ENCODE results near the gene RSPRY1. TPM values are rescaled to one million over a fixed set of nuclear protein-coding genes. Genes with fewer than 3 reads are reported as not detected.
A peak's percentile ranks its signal among the peaks of the same experiment; 100 is the strongest.
"Not testable (repeated sequence)": the region's sequence is repeated elsewhere in the genome, so short reads cannot be mapped to it uniquely, and the experiment has no call there.

The RSPRY1 gene
- total RNA-seq, 1 donor from 2014 or later = 91.1 TPM

- peak; percentile 66 for DNase-seq (ENCODE audit: low read depth)
These were observed 69.7 kb downstream of the RSPRY1 start for GRCh38 chr16:57255686-57256415.

- DNase-seq (ENCODE audit: low read depth) = no peak
These were observed 70.7 kb downstream of the RSPRY1 start for GRCh38 chr16:57256601-57257395.

GRCh38 chr16:57257455-57258070, 71.4 kb downstream of the RSPRY1 start:
- DNase-seq (ENCODE audit: low read depth) = no peak

DNA sequence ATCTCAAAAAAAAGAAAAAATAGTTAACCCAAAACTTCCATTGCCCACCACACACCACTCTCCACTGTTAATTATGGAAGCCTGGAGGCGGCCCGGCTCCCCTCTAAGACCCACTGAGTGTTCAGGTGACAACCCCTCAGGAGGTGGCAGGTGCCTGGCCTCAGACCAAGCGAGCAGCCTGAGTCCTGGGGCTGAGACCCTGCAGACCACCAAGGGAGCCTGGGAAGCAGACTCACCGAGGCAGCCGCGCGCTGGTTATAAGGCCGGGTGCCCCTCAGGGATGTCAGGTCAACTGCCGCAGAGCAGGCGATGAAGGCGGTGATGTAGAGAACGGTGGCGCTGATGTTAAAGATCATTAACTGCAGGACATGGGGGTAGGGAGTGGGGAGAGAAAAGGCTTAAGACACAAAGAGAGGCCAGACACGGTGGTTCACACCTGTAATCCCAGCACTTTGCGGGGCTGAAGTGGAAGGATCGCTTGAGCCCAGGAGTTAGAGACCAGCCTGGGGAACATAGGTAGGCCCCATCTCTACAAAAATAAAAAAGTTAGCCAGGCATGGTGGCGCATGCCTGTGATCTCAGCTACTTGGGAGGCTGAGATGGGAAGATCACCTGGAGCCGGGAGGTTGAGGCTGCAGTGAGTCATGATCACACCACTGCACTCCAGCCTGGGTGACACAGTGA, 72.2 kb downstream of the RSPRY1 start:
- no peak for DNase-seq (ENCODE audit: low read depth)

- no peak for DNase-seq (ENCODE audit: low read depth)
These were observed 72.9 kb downstream of the RSPRY1 start for GRCh38 chr16:57258910-57259475.

- peak; percentile 91 for DNase-seq (ENCODE audit: low read depth)
These were observed 74.3 kb downstream of the RSPRY1 start for GRCh38 chr16:57260294-57260929.

DNA sequence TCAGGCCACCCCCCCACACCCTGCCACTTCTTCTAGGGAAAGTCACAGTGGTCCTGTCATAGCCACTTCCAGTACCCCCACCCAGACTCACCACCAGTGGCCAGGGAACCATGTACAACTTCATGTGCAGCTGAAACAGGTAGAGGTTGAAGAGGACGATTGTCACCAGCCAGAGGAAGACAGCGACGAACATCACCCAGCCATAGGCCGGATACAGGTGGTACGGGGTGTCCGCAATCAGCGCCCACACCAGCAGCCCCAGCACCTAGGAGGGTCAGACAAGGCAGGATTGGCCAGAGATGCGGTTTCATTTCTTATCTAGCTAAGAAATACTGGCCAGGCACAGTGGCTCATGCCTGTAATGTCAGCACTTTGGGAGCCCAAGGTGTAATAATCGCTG, 75.7 kb downstream of the RSPRY1 start:
- DNase-seq (ENCODE audit: low read depth) = no peak

GRCh38 chr16:57262841-57263540, 76.9 kb downstream of the RSPRY1 start:
- DNase-seq (ENCODE audit: low read depth) = no peak

GRCh38 chr16:57263541-57264351, 77.6 kb downstream of the RSPRY1 start:
- DNase-seq (ENCODE audit: low read depth) = no peak

DNA sequence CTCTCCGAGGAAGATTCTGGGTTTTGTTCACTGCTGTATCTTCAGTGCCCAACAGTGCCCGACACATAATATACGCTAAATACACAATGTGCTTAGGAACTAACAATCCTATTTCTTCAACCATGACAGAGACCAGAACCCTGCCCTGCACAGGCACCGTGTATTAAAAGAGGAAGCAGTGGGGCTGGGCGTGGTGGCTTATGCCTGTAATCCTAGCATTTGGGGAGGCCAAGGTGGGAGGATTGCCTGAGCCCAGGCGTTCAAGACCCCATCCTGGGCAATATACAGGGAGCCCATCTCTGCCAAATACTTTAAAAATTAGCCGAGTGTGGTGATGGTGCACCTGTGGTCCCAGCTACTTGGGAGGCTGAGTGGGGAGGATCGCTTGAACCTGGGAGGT, 78.3 kb downstream of the RSPRY1 start:
- DNase-seq (ENCODE audit: low read depth) = no peak

- DNase-seq (ENCODE audit: low read depth) = no peak
These were observed 78.8 kb downstream of the RSPRY1 start for GRCh38 chr16:57264950-57265371.

DNA sequence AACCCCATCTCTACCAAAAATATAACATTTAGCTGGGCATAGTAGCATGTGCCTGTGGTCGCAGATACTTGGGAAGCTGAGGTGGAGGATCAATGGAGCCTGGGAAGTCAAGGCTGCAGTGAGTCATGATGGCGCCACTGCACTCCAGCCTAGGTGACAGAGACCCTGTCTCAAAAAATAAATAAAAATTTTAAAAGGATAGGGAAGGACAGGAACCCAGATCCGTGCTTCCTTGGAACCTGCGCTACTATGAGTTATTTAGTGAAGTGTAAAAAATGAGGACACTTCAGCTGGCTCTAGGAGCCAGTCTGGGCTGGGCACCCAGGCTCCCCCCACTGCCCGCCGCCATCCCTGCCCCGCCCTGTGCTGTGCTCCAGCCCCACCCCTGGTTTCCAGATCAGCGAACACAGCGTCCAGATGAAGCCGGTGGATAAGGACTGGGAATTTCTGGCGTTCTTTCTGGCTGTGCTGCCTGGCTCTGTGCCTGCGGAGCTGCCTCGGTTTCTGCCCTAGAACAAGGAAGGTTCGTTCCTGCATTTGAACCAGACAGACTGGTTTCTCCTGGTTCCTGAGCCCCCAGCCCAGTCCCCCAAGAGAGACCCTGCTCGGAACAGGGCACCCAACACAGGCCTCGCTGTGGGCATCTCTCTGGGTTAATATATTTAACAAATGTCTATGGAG, 79.9 kb downstream of the RSPRY1 start:
- DNase-seq (ENCODE audit: low read depth) = peak; percentile 84

- DNase-seq (ENCODE audit: low read depth) = peak; percentile 35
These were observed 80.6 kb downstream of the RSPRY1 start for GRCh38 chr16:57266531-57267260.

- DNase-seq (ENCODE audit: low read depth) = not testable (repeated sequence)
These were observed 81.2 kb downstream of the RSPRY1 start for GRCh38 chr16:57267343-57267742.

GRCh38 chr16:57268804-57269800, 83.0 kb downstream of the RSPRY1 start:
- DNase-seq (ENCODE audit: low read depth) = no peak

- no peak for DNase-seq (ENCODE audit: low read depth)
These were observed 84.3 kb downstream of the RSPRY1 start for GRCh38 chr16:57270221-57271062.

GRCh38 chr16:57271063-57271345, 84.9 kb downstream of the RSPRY1 start:
- DNase-seq (ENCODE audit: low read depth) = no peak

Measured in renal cortical epithelial cell (primary cell).